NCI-H82 treated with DMSO at 0.1 percent for 48 hours (cell line): ENCODE data around the gene PRPH.
"Not testable (repeated sequence)": the region's sequence is repeated elsewhere in the genome, so short reads cannot be mapped to it uniquely, and the experiment has no call there.

Source experiments
- DNase-seq: peaks from one replicate; lab custom pipeline; 2025; ENCODE audit not compliant: unreplicated experiment; lab: John Stamatoyannopoulos, UW

Gene PRPH

DNA sequence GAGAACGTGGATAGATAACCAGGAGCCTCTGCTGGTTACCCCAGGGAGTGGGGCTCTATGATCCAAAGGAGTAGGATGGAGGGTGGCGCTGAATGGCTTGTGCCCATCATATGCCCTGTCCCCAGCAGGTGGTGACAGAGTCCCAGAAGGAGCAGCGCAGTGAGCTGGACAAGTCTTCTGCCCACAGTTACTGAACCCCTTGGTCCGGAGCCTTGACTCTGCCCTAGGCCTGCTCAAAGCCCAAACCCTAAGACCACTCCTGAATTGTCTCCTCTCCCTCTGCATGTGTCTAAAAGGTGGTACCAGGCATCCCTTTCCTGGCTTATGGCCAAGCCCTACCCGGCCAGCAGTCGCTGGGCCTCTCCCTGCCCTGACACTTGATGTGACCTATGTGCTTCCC is 3.2 kb downstream of the PRPH start:
- no peak for DNase-seq

DNA sequence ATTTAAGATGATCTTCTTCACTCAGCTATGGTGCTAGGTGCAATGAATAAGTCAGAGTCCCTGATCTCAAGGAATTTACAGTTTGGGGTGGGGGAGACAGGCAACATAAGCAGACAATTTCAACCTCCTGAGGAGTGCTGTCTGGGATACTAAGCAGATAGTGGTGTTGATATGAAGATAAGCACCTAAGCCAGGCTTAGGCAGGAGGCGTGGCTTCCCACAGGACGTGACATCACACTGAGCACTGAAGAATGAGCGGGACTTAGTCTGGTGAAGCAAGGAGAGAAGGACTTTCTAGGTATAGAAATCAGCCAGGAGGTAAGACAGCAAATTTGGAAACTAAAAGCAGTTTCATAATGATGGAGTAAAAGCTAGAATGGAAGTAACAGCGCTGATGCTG is 6.8 kb downstream of the PRPH start:
- no peak for DNase-seq

DNA sequence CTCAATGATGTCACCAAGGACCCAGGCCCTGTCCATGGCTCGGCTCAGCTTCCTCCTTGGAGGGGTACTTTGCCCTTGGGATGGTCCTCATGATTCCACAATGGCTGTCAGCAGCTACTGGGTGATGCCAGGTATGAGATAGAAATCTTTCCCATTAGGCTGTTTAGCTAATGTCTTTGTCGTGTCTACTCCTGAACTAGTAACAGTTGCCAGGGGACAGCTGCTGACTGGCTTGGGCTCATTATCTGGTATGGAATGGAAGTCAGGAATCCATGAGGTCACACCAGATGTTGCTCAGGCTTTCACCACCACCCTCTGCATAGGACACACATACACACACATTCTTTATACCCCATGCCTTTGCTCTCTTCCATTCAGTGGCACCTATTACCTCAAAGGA is 9.2 kb downstream of the PRPH start:
- no peak for DNase-seq

DNA sequence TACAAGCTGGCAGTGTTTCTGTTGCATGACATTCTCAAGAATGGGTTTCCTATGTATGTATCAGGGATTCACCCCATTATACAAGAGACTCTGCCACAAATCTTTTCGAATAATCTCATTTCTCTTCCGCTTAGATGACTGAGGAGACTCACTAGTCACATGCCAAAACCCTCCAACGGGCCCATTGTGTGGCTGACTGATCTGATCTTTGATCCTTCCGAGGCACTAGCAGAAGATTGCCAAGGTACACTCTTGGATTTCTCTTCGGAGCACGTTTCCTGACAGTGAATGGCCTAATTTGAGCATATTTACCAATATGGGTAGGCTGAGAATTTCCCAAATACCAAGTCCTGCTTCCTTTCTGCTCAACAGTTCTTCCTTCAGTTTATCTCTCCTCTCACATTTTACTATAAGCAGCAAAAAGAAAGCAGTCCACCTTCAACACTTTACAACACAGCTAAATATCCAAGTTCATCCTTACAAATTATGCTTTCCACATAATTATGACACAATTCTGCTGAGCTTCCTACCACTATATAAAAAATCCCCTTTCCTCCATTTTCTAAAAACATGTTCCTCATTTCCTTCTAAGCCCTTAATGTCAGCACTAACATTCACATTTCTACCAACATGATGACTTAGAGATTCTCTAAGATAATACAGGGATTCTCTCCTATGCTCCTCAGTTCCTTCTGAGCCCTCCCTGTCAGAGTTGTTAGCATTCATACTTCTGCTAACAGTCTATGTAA is 11.0 kb downstream of the PRPH start:
- DNase-seq, result no peak

DNA sequence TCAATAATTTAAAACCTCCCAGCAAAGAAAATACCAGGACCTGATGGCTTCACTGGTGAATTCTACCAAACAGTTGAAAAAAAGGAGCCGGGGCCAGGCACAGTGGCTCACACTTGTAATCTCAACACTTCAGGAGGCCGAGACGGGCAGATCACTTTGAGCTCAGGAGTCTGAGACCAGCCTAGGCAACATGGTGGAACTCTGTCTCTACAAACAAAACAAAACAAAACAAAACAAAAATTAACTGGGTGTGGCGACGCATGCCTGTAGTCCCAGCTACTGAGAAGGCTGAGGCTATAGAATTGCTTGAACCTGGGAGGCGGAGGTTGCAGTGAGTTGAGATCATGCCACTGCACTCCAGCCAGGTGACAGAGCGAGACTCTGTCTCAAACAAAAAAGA is 14.4 kb downstream of the PRPH start:
- DNase-seq, result no peak

DNA sequence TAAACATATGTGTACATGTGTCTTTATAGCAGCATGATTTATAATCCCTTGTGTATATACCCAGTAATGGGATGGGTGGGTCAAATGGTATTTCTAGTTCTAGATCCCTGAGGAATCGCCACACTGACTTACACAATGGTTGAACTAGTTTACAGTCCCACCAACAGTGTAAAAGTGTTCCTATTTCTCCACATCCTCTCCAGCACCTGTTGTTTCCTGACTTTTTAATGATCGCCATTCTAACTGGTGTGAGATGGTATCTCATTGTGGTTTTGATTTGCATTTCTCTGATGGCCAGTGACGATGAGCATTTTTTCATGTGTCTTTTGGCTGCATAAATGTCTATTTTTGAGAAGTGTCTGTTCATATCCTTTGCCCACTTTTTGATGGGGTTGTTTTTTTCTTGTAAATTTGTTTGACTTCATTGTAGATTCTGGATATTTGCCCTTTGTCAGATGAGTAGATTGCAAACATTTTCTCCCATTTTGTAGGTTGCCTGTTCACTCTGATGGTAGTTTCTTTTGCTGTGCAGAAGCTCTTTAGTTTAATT is 15.6 kb downstream of the PRPH start:
- DNase-seq, result not testable (repeated sequence)

DNA sequence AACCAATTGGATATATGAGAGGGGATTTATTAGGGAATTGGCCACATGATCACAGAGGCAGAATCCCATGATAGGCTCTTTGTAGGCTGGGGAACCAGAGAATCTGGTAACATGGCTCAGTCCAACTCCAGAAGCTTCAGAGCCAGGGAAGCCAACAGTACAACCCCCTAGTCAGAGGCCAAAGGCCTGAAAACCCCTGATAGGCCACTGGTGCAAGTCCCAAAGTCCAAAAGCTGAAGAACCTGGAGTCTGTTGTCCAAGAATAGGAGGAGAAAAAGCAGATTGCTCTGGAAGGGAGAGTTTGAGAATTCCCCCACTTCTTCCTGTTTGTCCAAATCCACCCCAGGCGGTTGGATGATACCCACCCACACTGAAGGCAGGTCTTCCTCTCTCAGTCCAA is 19.9 kb downstream of the PRPH start:
- DNase-seq, result no peak

DNA sequence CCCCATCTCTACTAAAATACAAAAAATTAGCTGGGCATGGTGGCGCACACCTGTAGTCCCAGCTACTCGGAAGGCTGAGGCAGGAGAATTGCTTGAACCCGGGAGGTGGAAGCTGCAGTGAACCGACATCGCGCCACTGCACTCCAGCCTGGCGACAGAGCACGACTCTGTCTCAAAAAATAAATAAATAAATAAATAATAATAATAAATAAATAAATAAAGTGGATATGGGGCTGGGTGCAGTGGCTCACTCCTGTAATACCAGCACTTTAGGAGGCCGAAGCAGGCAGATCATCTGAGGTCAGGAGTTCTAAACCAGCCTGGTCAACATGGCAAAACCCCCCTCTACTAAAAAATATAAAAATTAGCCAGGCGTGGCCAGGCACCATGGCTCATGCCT is 22.2 kb downstream of the PRPH start:
- DNase-seq, result not testable (repeated sequence)

DNA sequence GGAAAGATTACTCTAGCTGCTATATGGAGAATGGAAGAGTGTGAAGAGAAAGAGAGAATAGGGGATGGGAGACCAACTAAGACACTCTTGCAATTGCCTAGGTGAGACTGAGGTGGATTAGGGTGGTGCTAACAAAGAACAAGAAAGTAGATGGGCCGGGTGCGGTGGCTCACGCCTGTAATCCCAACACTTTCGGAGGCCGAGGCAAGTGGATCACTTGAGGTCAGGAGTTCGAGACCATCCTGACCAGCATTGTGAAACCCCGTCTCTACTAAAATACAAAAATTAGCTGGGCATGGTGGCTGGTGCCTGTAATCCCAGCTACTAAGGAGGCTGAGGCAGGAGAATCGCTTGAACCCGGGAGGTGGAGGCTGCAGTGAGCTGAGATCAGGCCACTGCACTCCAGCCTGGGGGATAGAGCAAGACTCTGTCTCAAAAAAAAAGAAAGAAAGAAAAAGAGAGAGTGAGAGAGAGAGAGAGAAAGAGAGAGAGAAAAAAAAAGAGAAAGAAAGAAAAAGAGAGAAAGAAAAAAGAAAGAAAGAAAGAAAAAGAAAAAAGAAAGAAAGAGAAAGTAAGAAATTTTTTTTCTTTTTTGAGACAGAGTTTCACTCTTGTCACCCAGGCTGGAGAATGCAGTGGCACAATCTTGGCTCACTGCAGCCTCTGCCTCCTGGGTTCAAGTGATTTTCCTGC is 25.6 kb downstream of the PRPH start:
- DNase-seq, result not testable (repeated sequence)

DNA sequence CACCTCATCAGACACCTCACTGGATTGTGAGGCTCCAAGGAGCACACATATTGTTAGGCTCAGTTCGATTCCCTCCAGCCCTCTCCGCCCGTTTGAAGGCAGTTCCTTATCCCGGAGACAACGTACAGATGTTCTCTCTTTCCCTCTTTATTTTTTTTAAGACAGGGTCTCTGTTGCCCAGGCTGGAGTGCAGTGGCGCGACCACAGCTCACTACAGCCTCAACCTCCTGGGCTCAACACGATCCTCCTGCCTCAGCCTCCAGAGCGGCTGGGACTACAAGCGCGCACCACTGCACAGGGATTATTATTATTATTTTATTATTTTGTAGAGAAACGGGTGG is 27.4 kb downstream of the PRPH start:
- no peak for DNase-seq

DNA sequence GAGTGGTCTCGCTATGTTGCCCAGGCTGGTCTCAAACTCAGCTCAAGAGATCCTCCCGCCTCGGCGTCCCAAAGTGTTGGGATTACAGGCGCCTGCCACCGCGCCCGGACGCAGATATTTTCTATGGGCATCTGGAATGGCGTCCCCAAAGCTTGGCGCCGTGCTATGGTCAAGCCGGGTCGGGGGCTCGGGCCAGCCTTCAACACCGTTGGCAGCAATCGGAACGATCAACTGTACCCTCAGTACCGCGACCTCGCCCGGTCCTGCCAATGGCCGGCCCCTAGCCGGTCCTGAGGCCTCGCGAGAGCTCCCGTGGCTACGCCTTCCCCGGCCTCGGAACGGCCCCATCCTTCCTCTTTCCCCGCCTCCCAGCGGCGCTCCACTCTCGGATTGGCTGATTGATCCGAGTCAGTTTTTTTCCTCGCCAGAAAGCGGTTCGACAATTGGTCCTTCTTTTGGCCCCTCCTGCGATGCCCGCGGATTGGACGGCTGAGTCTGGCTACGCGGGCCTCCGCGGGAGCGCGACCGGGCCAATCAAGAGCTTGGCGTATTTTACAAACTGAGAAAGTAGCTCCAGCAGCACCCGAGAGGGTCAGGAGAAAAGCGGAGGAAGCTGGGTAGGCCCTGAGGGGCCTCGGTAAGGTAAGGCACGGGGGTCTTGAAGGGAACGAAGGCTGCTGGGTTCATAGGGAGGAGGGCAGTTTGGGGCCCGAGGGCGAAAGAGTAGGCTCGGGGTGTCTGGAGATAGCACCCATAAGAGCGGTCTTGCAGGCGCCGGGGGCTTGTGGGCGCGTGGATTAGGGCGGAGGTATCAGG is 28.0 kb downstream of the PRPH start, which contains the start of gene TROAP:
TROAP (plus strand) TSS at position 548 of the 816 bp plus-strand sequence. CDS start 354 bp downstream, outside the sequence.
- DNase-seq, result peak; percentile 97

DNA sequence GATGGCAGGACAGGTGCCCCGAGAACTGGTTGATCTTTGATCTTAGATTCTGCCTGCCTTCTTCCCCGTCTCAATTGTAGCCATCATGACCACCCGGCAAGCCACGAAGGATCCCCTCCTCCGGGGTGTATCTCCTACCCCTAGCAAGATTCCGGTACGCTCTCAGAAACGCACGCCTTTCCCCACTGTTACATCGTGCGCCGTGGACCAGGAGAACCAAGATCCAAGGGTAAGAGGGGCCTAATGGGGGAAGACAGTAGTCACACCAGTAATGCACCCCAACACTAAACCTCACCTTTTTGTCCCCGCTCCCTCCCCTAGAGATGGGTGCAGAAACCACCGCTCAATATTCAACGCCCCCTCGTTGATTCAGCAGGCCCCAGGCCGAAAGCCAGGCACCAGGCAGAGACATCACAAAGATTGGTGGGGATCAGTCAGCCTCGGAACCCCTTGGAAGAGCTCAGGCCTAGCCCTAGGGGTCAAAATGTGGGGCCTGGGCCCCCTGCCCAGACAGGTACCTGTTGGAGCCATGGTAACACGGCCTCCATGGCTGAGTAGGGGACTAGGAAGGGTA is 28.7 kb downstream of the PRPH start:
- DNase-seq, result no peak

DNA sequence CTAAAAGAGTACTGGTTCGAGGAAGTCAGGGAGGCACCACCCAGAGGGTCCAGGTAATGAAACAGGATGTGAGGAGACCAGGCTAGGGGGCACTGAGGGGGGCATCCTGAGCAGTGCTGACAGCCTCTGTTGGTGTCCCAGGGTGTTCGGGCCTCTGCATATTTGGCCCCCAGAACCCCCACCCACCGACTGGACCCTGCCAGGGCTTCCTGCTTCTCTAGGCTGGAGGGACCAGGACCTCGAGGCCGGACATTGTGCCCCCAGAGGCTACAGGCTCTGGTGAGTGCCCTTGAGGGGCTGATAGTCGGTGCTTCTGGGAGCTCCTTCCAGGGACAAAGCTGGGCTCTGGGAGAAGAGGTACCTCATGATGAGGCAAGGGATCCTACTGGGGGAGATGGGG is 30.7 kb downstream of the PRPH start:
- no peak for DNase-seq

DNA sequence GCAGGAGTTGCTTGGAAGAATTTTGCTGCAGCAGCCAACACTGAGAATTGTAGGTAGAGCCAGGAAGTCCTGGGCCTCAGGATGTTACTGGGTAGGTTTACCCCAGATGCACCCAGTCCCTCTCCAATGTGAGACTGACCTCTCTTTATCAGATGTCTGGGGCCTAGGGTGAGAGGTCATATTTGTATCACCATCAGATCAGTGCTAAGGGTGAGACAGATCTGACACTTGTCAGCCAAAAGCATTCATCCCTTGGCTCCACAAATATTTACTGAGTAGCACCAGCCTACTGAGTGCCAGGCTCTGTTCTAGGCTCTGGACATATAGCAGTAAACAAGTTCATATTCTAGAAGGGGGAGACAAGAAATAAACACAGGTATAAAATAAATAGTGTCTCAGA is 32.4 kb downstream of the PRPH start:
- DNase-seq, result no peak

DNA sequence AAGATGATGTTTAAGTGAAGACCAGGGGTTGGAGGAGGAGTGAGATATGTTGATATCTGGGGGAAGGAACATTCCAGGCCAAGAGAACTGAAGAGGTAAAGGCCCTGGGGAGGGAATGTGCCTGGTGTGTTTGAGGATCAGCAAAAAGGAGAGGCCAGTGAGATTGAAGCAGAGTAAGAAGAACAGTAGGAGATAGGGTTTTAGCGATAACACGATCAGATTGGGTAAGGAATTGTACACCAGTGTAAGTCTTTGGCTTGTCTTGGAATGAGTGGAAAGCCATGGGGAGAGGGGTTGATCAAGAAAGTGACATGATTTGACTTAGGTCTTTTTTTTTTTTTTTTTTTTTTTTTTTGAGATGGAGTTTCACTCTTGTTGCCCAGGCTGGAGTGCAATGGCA is 32.9 kb downstream of the PRPH start:
- no peak for DNase-seq

DNA sequence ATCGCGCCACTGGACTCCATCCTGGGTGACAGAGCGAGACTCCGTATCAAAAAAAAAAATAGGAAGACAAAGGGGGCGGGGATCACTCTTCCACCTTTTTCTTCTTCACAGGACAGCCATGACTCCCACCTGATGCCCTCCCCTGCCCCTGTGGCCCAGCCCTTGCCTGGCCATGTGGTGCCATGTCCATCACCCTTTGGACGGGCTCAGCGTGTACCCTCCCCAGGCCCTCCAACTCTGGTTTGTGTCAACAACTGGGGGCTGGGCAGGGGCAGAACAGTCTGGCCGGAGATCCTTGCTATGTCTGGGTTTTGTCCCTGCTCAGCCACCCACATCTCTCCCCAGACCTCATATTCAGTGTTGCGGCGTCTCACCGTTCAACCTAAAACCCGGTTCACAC is 33.9 kb downstream of the PRPH start:
- no peak for DNase-seq

DNA sequence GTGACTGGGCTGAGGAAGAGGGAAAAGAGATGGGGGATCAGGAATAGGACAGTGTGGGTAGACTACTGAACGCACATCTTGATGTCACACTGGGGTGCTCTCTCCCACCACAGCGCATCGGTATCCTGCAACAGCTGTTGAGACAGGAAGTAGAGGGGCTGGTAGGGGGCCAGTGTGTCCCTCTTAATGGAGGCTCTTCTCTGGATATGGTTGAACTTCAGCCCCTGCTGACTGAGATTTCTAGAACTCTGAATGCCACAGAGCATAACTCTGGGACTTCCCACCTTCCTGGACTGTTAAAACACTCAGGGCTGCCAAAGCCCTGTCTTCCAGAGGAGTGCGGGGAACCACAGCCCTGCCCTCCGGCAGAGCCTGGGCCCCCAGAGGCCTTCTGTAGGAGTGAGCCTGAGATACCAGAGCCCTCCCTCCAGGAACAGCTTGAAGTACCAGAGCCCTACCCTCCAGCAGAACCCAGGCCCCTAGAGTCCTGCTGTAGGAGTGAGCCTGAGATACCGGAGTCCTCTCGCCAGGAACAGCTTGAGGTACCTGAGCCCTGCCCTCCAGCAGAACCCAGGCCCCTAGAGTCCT is 35.2 kb downstream of the PRPH start:
- DNase-seq, result no peak

DNA sequence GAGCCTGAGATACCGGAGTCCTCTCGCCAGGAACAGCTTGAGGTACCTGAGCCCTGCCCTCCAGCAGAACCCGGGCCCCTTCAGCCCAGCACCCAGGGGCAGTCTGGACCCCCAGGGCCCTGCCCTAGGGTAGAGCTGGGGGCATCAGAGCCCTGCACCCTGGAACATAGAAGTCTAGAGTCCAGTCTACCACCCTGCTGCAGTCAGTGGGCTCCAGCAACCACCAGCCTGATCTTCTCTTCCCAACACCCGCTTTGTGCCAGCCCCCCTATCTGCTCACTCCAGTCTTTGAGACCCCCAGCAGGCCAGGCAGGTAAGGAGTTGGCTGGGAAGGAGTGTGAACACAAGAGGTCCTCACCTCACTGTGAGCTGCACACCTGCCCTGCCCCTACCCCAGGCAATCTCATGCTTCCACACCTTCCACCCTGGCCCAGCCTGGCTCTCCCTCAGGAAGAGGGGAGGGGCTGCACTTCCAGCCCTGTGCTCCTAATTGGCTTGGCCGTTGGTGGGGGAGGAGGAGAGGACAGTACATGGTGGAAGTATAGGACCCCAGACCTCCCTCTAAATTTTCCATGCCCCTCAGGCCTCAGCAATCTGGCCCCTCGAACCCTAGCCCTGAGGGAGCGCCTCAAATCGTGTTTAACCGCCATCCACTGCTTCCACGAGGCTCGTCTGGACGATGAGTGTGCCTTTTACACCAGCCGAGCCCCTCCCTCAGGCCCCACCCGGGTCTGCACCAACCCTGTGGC is 35.9 kb downstream of the PRPH start:
- DNase-seq, result no peak

DNA sequence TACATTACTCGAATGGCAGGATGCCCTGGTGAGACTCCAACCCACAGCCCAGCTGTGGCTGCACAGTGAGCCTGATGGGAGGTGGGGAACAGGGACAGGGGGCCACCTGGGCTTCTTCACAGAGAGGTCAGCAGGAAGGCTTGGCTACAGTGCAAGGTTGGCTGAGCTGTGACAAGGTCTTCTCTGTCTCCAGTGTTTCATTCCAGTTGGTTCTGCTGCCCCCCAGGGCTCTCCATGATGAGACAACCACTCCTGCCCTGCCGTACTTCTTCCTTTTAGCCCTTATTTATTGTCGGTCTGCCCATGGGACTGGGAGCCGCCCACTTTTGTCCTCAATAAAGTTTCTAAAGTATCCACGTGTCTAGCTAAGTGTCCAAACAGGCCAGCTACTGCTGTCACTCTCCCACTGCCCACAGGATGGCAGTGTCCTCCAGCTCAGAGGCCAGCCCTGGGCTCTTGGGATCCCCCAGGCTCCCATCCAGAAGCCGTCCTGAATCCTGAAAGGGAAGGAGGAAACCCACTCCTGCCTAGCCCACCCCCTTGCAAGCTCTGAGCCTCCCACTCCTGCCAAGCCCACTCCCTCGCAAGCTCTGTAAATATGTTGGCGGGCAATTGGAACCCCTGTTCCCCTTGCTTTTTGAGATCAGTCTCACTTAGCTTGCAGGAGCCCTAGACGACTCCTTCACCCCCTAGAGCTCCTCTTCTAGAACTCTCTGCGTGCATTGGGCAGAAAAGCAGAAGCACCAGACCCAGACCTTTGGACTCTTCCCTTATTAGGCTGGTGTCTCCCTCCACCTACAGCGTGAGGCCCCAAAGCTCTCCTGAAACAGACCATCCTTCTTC is 36.7 kb downstream of the PRPH start:
- DNase-seq, result no peak
